ENCODE data around the gene TBL1XR1.

Gene TBL1XR1

DNA sequence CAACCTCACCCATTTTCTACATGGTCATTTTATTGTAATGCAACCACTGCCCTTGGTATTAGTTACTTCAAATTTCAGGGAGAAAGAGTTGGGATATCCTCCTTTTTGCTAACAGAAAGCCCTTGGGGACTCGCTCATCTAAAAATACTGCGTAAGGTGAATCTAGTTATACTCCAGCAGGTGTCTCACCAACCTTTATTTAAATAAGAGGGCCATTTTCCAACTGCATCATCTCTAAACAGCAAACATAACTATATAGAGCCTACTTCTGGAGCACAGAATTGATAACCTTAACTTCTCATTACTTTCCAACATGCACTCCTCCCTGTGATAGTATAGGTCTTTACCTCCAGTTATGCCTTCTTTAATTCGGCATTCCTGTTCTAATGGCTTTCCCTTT lies 77.5 kb downstream of the TBL1XR1 start:
- Histone ChIP-seq H3K36me3 (replicated peaks in 1 of 2; ENCODE audit: control insufficient read depth in 2 of 2, insufficient read depth in 2 of 2, low read length in 2 of 2) (peaks cover 0 to 13% of the 10 kb centered on the region in 2 donors), H2BK15ac (ENCODE audit: low read length) (no peak overlapping the region), H2AFZ (ENCODE audit: low read length) (no peak overlapping the region), H3K4me3 (ENCODE audit: low read length in 2 of 2) (no peak overlapping the region), H3K9ac (ENCODE audit: low read depth, low read length, poor library complexity) (no peak overlapping the region), H2BK5ac (ENCODE audit: low read length) (no peak overlapping the region), H4K91ac (ENCODE audit: low read depth, low read length, poor library complexity) (no peak overlapping the region), H4K8ac (ENCODE audit: low read depth, low read length) (no peak overlapping the region), H3K4me2 (ENCODE audit: insufficient read depth, low read length, poor library complexity, severe bottlenecking) (no peak overlapping the region), H3K9me3 (replicated peaks in 1 of 2; ENCODE audit: control insufficient read depth in 2 of 2, insufficient read depth in 1 of 2, low read depth in 1 of 2, low read length in 2 of 2) (peaks cover 0 to 42% of the 10 kb centered on the region in 2 donors), H3K27me3 (ENCODE audit: control insufficient read depth in 3 of 3, insufficient read depth in 3 of 3, low read depth in 1 of 3, low read length in 3 of 3) (no peaks in the 10 kb centered on the region), H3K27ac (replicated peaks; ENCODE audit: low read length) (no peak overlapping the region), H2BK12ac (ENCODE audit: low read length) (no peak overlapping the region), H3K14ac (ENCODE audit: low read length) (no peak overlapping the region), H3K18ac (ENCODE audit: low read length) (no peak overlapping the region), H3K4ac (ENCODE audit: low read length) (no peak overlapping the region), H2BK120ac (ENCODE audit: low read depth, low read length) (no peak overlapping the region), H2AK5ac (ENCODE audit: low read depth, low read length) (no peak overlapping the region), H3K4me1 (ENCODE audit: control insufficient read depth in 2 of 2, insufficient read depth in 1 of 2, low read depth in 1 of 2, low read length in 2 of 2) (peaks cover 0 to 7% of the 10 kb centered on the region in 2 donors), H3K79me1 (ENCODE audit: low read depth, low read length) (no peaks in the 10 kb centered on the region), H3K23ac (ENCODE audit: low read depth, low read length, poor library complexity) (no peak overlapping the region)
- DNase-seq (ENCODE audit: low spot score) = no peak
- WGBS, 2 donors (ENCODE audit: extremely low coverage in 2 of 2, insufficient read length in 2 of 2, insufficient replicate concordance in 1 of 2) = no CpG with 5 or more reads among the region's 3 CpGs

DNA sequence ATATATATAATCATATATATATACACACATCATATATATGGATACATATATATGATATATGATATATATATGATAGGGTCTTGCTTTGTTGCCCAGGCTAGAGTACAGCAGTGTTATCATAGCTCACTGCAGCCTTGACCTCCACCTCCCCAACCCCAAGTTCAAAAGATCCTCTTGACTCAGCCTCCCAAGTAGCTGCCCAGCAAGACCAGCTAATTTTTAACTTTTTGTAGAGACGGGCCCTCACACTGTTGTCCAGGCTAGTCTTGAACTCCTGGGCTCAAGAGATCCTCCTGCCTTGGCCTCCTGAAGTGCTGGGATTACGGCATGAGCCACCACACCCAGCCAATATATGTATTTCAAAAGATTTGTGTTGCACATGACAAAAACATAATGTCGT lies 83.0 kb downstream of the TBL1XR1 start:
- no peak overlapping the region for H2AFZ ChIP-seq (ENCODE audit: low read length)
- no peaks in the 10 kb centered on the region for H3K27me3 ChIP-seq (ENCODE audit: control insufficient read depth in 3 of 3, insufficient read depth in 3 of 3, low read depth in 1 of 3, low read length in 3 of 3)
- H3K18ac ChIP-seq (ENCODE audit: low read length) = no peak overlapping the region
- no peak overlapping the region for H4K8ac ChIP-seq (ENCODE audit: low read depth, low read length)
- peaks cover 3% of the 10 kb centered on the region for H3K79me1 ChIP-seq (ENCODE audit: low read depth, low read length)
- peaks cover 4 to 9% of the 10 kb centered on the region in 2 donors for H3K4me1 ChIP-seq (ENCODE audit: control insufficient read depth in 2 of 2, insufficient read depth in 1 of 2, low read depth in 1 of 2, low read length in 2 of 2)
- H3K4me2 ChIP-seq (ENCODE audit: insufficient read depth, low read length, poor library complexity, severe bottlenecking) = no peak overlapping the region
- H3K4me3 ChIP-seq (ENCODE audit: low read length in 2 of 2) = no peak overlapping the region
- no peak overlapping the region for H2BK5ac ChIP-seq (ENCODE audit: low read length)
- WGBS, 2 donors (ENCODE audit: extremely low coverage in 2 of 2, insufficient read length in 2 of 2, insufficient replicate concordance in 1 of 2) = no CpG with 5 or more reads among the region's 3 CpGs
- no peak overlapping the region for H4K91ac ChIP-seq (ENCODE audit: low read depth, low read length, poor library complexity)
- H3K9me3 ChIP-seq (replicated peaks in 1 of 2; ENCODE audit: control insufficient read depth in 2 of 2, insufficient read depth in 1 of 2, low read depth in 1 of 2, low read length in 2 of 2) = no peaks in the 10 kb centered on the region
- H3K4ac ChIP-seq (ENCODE audit: low read length) = no peak overlapping the region
- no peak overlapping the region for H2AK5ac ChIP-seq (ENCODE audit: low read depth, low read length)
- no peak overlapping the region for H2BK12ac ChIP-seq (ENCODE audit: low read length)
- no peak overlapping the region for H3K23ac ChIP-seq (ENCODE audit: low read depth, low read length, poor library complexity)
- H3K9ac ChIP-seq (ENCODE audit: low read depth, low read length, poor library complexity) = no peak overlapping the region
- DNase-seq (ENCODE audit: low spot score) = no peak
- H3K36me3 ChIP-seq (replicated peaks in 1 of 2; ENCODE audit: control insufficient read depth in 2 of 2, insufficient read depth in 2 of 2, low read length in 2 of 2) = peaks cover 0 to 30% of the 10 kb centered on the region in 2 donors
- H2BK15ac ChIP-seq (ENCODE audit: low read length) = no peak overlapping the region
- H3K27ac ChIP-seq (replicated peaks; ENCODE audit: low read length) = no peak overlapping the region
- H3K14ac ChIP-seq (ENCODE audit: low read length) = no peak overlapping the region
- no peak overlapping the region for H2BK120ac ChIP-seq (ENCODE audit: low read depth, low read length)

DNA sequence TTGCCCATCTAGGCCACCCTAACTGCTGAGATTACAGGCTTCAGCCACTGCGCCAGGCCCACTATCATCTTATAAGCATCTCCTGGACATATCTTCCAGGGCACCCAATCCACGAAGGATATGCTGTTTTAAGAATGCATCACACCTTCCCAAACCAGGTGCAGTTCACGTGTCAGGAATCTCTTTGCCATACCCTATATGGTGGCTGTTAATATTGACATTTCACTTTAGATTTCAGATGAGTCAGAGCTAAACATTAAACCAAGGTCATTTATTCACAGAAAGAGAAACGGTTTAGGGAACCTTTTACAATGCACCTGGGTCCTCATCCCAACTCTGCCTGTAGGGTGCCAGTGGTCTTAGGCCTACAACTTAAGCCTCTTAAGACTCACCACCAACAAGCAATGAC lies 85.7 kb downstream of the TBL1XR1 start:
- H3K4ac ChIP-seq (ENCODE audit: low read length) = no peak overlapping the region
- H3K4me1 ChIP-seq (ENCODE audit: control insufficient read depth in 2 of 2, insufficient read depth in 1 of 2, low read depth in 1 of 2, low read length in 2 of 2) = peaks cover 4 to 11% of the 10 kb centered on the region in 2 donors
- no peak overlapping the region for H2AFZ ChIP-seq (ENCODE audit: low read length)
- H2BK5ac ChIP-seq (ENCODE audit: low read length) = no peak overlapping the region
- no peak overlapping the region for H3K18ac ChIP-seq (ENCODE audit: low read length)
- H3K79me1 ChIP-seq (ENCODE audit: low read depth, low read length) = peaks cover 3% of the 10 kb centered on the region
- H3K4me2 ChIP-seq (ENCODE audit: insufficient read depth, low read length, poor library complexity, severe bottlenecking) = no peak overlapping the region
- no peak overlapping the region for H2BK12ac ChIP-seq (ENCODE audit: low read length)
- no peak overlapping the region for H2BK120ac ChIP-seq (ENCODE audit: low read depth, low read length)
- DNase-seq (ENCODE audit: low spot score) = no peak
- no peak overlapping the region for H2BK15ac ChIP-seq (ENCODE audit: low read length)
- no peak overlapping the region for H3K27ac ChIP-seq (replicated peaks; ENCODE audit: low read length)
- H3K36me3 ChIP-seq (replicated peaks in 1 of 2; ENCODE audit: control insufficient read depth in 2 of 2, insufficient read depth in 2 of 2, low read length in 2 of 2) = peaks cover 0 to 30% of the 10 kb centered on the region in 2 donors
- H3K4me3 ChIP-seq (ENCODE audit: low read length in 2 of 2) = no peak overlapping the region
- no peak overlapping the region for H4K91ac ChIP-seq (ENCODE audit: low read depth, low read length, poor library complexity)
- no peak overlapping the region for H3K23ac ChIP-seq (ENCODE audit: low read depth, low read length, poor library complexity)
- H4K8ac ChIP-seq (ENCODE audit: low read depth, low read length) = no peak overlapping the region
- H3K9ac ChIP-seq (ENCODE audit: low read depth, low read length, poor library complexity) = no peak overlapping the region
- H3K14ac ChIP-seq (ENCODE audit: low read length) = no peak overlapping the region
- WGBS, 2 donors (ENCODE audit: extremely low coverage in 2 of 2, insufficient read length in 2 of 2, insufficient replicate concordance in 1 of 2) = no CpG with 5 or more reads among the region's 4 CpGs
- H3K27me3 ChIP-seq (ENCODE audit: control insufficient read depth in 3 of 3, insufficient read depth in 3 of 3, low read depth in 1 of 3, low read length in 3 of 3) = no peaks in the 10 kb centered on the region
- no peak overlapping the region for H2AK5ac ChIP-seq (ENCODE audit: low read depth, low read length)
- no peaks in the 10 kb centered on the region for H3K9me3 ChIP-seq (replicated peaks in 1 of 2; ENCODE audit: control insufficient read depth in 2 of 2, insufficient read depth in 1 of 2, low read depth in 1 of 2, low read length in 2 of 2)

DNA sequence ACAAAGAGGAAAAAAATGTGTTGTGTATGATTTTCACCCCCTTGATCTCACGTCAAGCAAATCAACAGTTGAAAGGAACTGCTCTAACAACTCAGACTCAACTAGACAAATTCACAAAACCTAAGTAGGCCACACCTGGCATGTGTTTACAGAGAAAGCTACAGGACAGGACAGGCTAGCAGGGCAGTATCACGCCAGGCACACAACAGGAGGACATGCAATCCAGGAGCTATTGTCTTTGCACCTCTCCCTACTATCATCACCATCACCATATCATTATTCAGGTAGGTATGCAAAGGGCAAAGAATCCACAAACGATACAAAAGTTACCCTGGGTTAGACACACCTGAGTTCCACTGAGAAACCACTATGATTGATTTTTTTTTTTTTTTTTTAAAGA lies 86.4 kb downstream of the TBL1XR1 start:
- Histone ChIP-seq H3K4me3 (ENCODE audit: low read length in 2 of 2) (no peak overlapping the region), H4K91ac (ENCODE audit: low read depth, low read length, poor library complexity) (no peak overlapping the region), H2BK120ac (ENCODE audit: low read depth, low read length) (no peak overlapping the region), H4K8ac (ENCODE audit: low read depth, low read length) (no peak overlapping the region), H2AK5ac (ENCODE audit: low read depth, low read length) (no peak overlapping the region), H3K9me3 (replicated peaks in 1 of 2; ENCODE audit: control insufficient read depth in 2 of 2, insufficient read depth in 1 of 2, low read depth in 1 of 2, low read length in 2 of 2) (no peaks in the 10 kb centered on the region), H3K14ac (ENCODE audit: low read length) (no peak overlapping the region), H3K9ac (ENCODE audit: low read depth, low read length, poor library complexity) (no peak overlapping the region), H3K27ac (replicated peaks; ENCODE audit: low read length) (no peak overlapping the region), H3K4me2 (ENCODE audit: insufficient read depth, low read length, poor library complexity, severe bottlenecking) (no peak overlapping the region), H3K23ac (ENCODE audit: low read depth, low read length, poor library complexity) (no peak overlapping the region), H3K36me3 (replicated peaks in 1 of 2; ENCODE audit: control insufficient read depth in 2 of 2, insufficient read depth in 2 of 2, low read length in 2 of 2) (peaks cover 0 to 30% of the 10 kb centered on the region in 2 donors), H3K18ac (ENCODE audit: low read length) (no peak overlapping the region), H2BK5ac (ENCODE audit: low read length) (no peak overlapping the region), H3K4ac (ENCODE audit: low read length) (no peak overlapping the region), H3K4me1 (ENCODE audit: control insufficient read depth in 2 of 2, insufficient read depth in 1 of 2, low read depth in 1 of 2, low read length in 2 of 2) (peaks cover 4 to 13% of the 10 kb centered on the region in 2 donors), H2BK15ac (ENCODE audit: low read length) (no peak overlapping the region), H2BK12ac (ENCODE audit: low read length) (no peak overlapping the region), H3K79me1 (ENCODE audit: low read depth, low read length) (peaks cover 3% of the 10 kb centered on the region), H3K27me3 (ENCODE audit: control insufficient read depth in 3 of 3, insufficient read depth in 3 of 3, low read depth in 1 of 3, low read length in 3 of 3) (no peaks in the 10 kb centered on the region), H2AFZ (ENCODE audit: low read length) (no peak overlapping the region)
- no CpG with 5 or more reads among the region's 3 CpGs for WGBS, 2 donors (ENCODE audit: extremely low coverage in 2 of 2, insufficient read length in 2 of 2, insufficient replicate concordance in 1 of 2)
- no peak for DNase-seq (ENCODE audit: low spot score)

All from neuronal stem cell (in vitro differentiated cells).